ENCODE results near the gene THPO. TPM values are rescaled to one million over a fixed set of nuclear protein-coding genes. Genes with fewer than 3 reads are reported as not detected.

Gene THPO
- polyA plus RNA-seq, 1 donor (not counting 4 experiments of a cell fraction or from before 2014, with no cell fraction given), result not detected

DNA sequence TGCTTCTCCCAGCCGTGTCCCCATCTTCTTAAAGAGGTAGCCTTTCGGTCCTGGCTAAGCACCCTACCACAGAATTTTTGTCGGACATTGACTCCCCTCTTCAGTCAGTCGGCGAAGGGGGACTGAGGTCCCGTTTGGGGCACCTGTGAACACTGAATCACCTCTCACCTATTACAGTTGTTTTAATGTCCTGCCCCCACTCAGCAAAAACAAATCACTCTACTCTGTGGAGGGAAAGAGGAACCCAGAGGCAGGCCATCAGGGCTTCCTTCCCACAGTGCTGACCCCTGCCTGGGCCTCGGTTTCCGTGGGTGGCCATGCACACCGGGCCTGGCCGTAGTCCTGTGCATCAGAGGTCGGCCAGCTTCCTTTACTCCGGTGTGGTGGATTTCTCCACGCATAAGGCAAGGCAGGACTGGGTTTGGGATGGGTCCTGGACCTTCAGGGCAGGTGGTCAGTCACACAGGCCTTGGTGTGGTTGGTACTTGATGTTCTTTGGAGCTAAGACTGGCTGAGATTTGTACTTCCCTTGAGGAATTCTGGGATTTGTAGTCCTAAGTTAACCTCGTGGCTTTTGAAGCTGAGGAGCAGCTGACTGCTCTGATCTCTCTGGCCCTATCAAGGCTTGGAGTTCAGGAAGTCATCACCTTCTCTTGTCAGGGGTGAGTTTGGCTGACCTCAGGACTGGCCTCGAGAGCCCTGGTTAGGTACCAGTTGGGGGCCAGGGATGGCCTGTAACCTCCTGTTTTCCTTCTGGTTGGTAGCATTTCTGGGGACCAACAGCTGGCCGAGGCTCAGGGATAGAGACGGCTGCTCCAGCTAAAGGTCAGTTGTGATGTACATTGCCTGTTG lies 41.2 kb downstream of the THPO start:
- Histone ChIP-seq H3K4me1 (ENCODE audit: control insufficient read depth, extremely low read depth, insufficient read depth, low read length) (peaks cover 89% of the 10 kb centered on the region), H3K79me2 (ENCODE audit: control insufficient read depth, insufficient read depth, low read length) (peaks cover 28% of the 10 kb centered on the region), H3K4me3 (ENCODE audit: control insufficient read depth in 2 of 3, extremely low read depth in 1 of 3, insufficient read depth in 2 of 3, low read depth in 1 of 3, low read length in 3 of 3) (peak overlapping the region; percentile 52 to 78 (median 72)), H4K20me1 (ENCODE audit: control insufficient read depth, extremely low read depth, insufficient read depth, low read length) (peaks cover 15% of the 10 kb centered on the region), H2AFZ (ENCODE audit: control insufficient read depth, low read length) (no peak overlapping the region), H3K9me1 (ENCODE audit: control insufficient read depth, extremely low read depth, insufficient read depth, low read length) (peaks cover 6% of the 10 kb centered on the region), H3K27me3 (ENCODE audit: control insufficient read depth, extremely low read depth, insufficient read depth, low read length) (no peaks in the 10 kb centered on the region), H3K9me3 (ENCODE audit: control insufficient read depth, low read depth, low read length) (no peaks in the 10 kb centered on the region), H3K9ac (ENCODE audit: control insufficient read depth, extremely low read depth, insufficient read depth, low read length) (peak overlapping the region; percentile 88), H3K27ac (ENCODE audit: control insufficient read depth, insufficient read depth, low read length) (peak overlapping the region; percentile 85), H3K4me2 (ENCODE audit: control insufficient read depth, extremely low read depth, insufficient read depth, low read depth, low read length) (peak overlapping the region; percentile 90), H3K36me3 (ENCODE audit: control insufficient read depth in 2 of 2, extremely low read depth in 1 of 2, insufficient read depth in 2 of 2, low read length in 2 of 2) (peaks cover 23 to 39% of the 10 kb centered on the region in 2 experiments)
- TF ChIP-seq, protein P1, sequence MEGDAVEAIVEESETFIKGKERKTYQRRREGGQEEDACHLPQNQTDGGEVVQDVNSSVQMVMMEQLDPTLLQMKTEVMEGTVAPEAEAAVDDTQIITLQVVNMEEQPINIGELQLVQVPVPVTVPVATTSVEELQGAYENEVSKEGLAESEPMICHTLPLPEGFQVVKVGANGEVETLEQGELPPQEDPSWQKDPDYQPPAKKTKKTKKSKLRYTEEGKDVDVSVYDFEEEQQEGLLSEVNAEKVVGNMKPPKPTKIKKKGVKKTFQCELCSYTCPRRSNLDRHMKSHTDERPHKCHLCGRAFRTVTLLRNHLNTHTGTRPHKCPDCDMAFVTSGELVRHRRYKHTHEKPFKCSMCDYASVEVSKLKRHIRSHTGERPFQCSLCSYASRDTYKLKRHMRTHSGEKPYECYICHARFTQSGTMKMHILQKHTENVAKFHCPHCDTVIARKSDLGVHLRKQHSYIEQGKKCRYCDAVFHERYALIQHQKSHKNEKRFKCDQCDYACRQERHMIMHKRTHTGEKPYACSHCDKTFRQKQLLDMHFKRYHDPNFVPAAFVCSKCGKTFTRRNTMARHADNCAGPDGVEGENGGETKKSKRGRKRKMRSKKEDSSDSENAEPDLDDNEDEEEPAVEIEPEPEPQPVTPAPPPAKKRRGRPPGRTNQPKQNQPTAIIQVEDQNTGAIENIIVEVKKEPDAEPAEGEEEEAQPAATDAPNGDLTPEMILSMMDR (optimal IDR thresholded peaks at IDR 0.05 in 1 of 3, IDR thresholded peaks at IDR 0.05 in 1 of 3, conservative IDR thresholded peaks at IDR 0.05 in 1 of 3; ENCODE audit: extremely low read depth in 1 of 3, insufficient read depth in 2 of 3, low read length in 3 of 3), result no peak
- no peak for TF ChIP-seq EZH2 (IDR thresholded peaks at IDR 0.05; ENCODE audit: low read length)
- no peak for DNase-seq (ENCODE audit: low read depth, low spot score)
- FAIRE-seq, result peak; percentile 60
- dilution Hi-C loops (cut with MboI; ENCODE audit: extremely low pct_ligation_motif_present, low sequenced_read_pairs), result no loop called here

DNA sequence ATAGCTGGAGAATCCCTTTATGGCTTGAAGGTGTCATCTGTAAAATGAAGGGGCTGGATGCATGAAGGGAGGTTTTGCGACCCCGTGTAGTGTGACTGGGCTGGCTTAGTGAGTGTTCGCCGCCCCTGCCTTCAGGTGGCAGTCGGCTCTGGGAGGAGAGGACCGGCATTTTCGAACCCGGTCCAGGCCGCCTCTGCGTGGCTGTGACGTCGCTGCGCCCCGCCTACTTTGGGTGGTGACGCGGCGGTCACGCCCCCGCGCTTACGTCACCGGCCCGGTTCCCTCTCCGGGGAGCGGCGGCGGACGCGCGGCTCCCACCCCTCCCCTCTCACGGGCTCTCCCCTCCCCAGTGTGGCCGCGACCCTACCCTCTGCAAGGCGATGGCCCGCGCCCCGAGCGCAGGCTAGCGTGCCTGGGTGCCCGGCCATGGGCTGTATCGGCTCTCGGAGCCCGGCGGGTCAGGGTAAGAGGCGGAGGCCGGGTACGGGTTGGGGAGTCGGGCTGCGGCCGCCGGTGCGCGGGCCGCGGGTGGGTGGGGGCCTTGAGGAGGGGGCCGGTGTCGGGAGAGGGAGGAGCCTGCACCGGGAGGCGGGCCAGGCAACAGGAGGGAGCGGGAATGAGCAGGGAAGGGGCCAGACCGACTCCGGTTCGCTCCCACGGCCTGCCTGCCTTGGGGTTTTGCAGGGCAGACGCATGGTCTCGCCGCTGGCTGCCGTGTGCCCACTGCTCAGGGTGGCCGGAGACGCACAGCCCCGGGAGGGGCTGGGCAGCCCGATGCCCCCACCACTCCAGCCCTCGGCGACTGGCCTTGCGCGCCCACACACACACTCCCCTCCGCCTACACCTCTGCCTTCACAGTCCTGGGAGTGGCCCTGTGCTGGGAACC lies 42.1 kb downstream of the THPO start:
- Histone ChIP-seq H2AFZ (ENCODE audit: control insufficient read depth, low read length) (no peak overlapping the region), H3K9me3 (ENCODE audit: control insufficient read depth, low read depth, low read length) (no peaks in the 10 kb centered on the region), H3K4me2 (ENCODE audit: control insufficient read depth, extremely low read depth, insufficient read depth, low read depth, low read length) (peak overlapping the region; percentile 90), H3K27me3 (ENCODE audit: control insufficient read depth, extremely low read depth, insufficient read depth, low read length) (no peaks in the 10 kb centered on the region), H3K27ac (ENCODE audit: control insufficient read depth, insufficient read depth, low read length) (peak overlapping the region; percentile 85), H3K4me3 (ENCODE audit: control insufficient read depth in 2 of 3, extremely low read depth in 1 of 3, insufficient read depth in 2 of 3, low read depth in 1 of 3, low read length in 3 of 3) (peak overlapping the region; percentile 52 to 78 (median 72)), H3K9me1 (ENCODE audit: control insufficient read depth, extremely low read depth, insufficient read depth, low read length) (peaks cover 3% of the 10 kb centered on the region), H3K79me2 (ENCODE audit: control insufficient read depth, insufficient read depth, low read length) (peaks cover 28% of the 10 kb centered on the region), H3K36me3 (ENCODE audit: control insufficient read depth in 2 of 2, extremely low read depth in 1 of 2, insufficient read depth in 2 of 2, low read length in 2 of 2) (peaks cover 32 to 37% of the 10 kb centered on the region in 2 experiments), H3K9ac (ENCODE audit: control insufficient read depth, extremely low read depth, insufficient read depth, low read length) (peak overlapping the region; percentile 88), H4K20me1 (ENCODE audit: control insufficient read depth, extremely low read depth, insufficient read depth, low read length) (peaks cover 14% of the 10 kb centered on the region), H3K4me1 (ENCODE audit: control insufficient read depth, extremely low read depth, insufficient read depth, low read length) (peaks cover 89% of the 10 kb centered on the region)
- no peak for TF ChIP-seq EZH2 (IDR thresholded peaks at IDR 0.05; ENCODE audit: low read length)
- TF ChIP-seq, protein P1 (optimal IDR thresholded peaks at IDR 0.05 in 1 of 3, IDR thresholded peaks at IDR 0.05 in 1 of 3, conservative IDR thresholded peaks at IDR 0.05 in 1 of 3; ENCODE audit: extremely low read depth in 1 of 3, insufficient read depth in 2 of 3, low read length in 3 of 3), result no peak
- dilution Hi-C loops (cut with MboI; ENCODE audit: extremely low pct_ligation_motif_present, low sequenced_read_pairs), result no loop called here
- FAIRE-seq (no peak), DNase-seq (ENCODE audit: low read depth, low spot score) (no peak)
